GM23338 (cell line): ENCODE data around the gene VAV3. TPM values are rescaled to one million over a fixed set of nuclear protein-coding genes. Genes with fewer than 3 reads are reported as not detected.

Experiments used
- CTCF ChIP-seq, 2 experiments: fragments of 200-600 bp in 1 of 2; sonication (generic) in 1 of 2; conservative IDR thresholded peaks; 2 replicates each; pipeline versions ENCODE4 v1.5.1 to v1.6.1; 2016 to 2017; ENCODE audit warnings: antibody characterized with exemption in 2 of 2, low read depth in 2 of 2, mild to moderate bottlenecking in 2 of 2, moderate library complexity in 1 of 2
- ETS1 ChIP-seq: IDR thresholded peaks from 2 replicates; pipeline ENCODE4 v1.6.1; 2016; ENCODE audit warnings: antibody characterized with exemption
- EZH2 ChIP-seq: fragments of 200-600 bp; sonication (generic); IDR thresholded peaks from one replicate; pipeline ENCODE4 v1.8.0; 2017; ENCODE audit warnings: antibody characterized with exemption, mild to moderate bottlenecking, low read depth; ENCODE audit not compliant: unreplicated experiment
- EZH2phosphoT487 ChIP-seq: fragments of 200-600 bp; sonication (generic); IDR thresholded peaks from one replicate; pipeline ENCODE4 v1.8.1; 2018; ENCODE audit warnings: antibody characterized with exemption; ENCODE audit not compliant: unreplicated experiment
- POLR2AphosphoS5 ChIP-seq: IDR thresholded peaks from 2 replicates; pipeline ENCODE4 v1.6.1; 2016; ENCODE audit warnings: antibody characterized with exemption, low read depth
- REST ChIP-seq: IDR thresholded peaks from one replicate; pipeline ENCODE4 v1.6.1; 2018; ENCODE audit warnings: antibody characterized with exemption; ENCODE audit not compliant: unreplicated experiment
- STAT1 ChIP-seq: IDR thresholded peaks from one replicate; pipeline ENCODE4 v1.6.1; 2016; ENCODE audit warnings: antibody characterized with exemption; ENCODE audit not compliant: unreplicated experiment
- ZNF462 ChIP-seq: fragments of 250-450 bp; sonication (Bioruptor Pico); IDR thresholded peaks from 2 replicates; pipeline ENCODE4 v1.5.0; 2020; ENCODE audit warnings: mild to moderate bottlenecking, moderate library complexity
- polyA plus RNA-seq: library from polyadenylated mRNA; unstranded; fragments of >200 nt; fragmentation: Nextera tagmentation; extraction: Ambion mirVana; gene quantifications from 2 replicates; pipeline ENCODE4 v1.2.1, GENCODE V29; 2016
- total RNA-seq: library from RNA; depleted of rRNA; stranded (reverse); fragments of >200 nt; shearing (Covaris generic); gene quantifications from 2 replicates; pipeline ENCODE4 v1.2.3, GENCODE V29; 2014

VAV3 gene
- total and polyA plus RNA-seq, 2 experiments from 2014 or later, result 3.0 to 11.3 TPM

- no peak for TF ChIP-seq ZNF462 (CRISPR knock-in tag)
- TF ChIP-seq STAT1, result no peak
- no peak for TF ChIP-seq CTCF (conservative IDR thresholded peaks at IDR 0.05; ENCODE audit: low read depth in 2 of 2)
- TF ChIP-seq REST, result no peak
- TF ChIP-seq POLR2AphosphoS5, result no peak
- no peak for TF ChIP-seq ETS1
- TF ChIP-seq EZH2, result no peak
- no peak for TF ChIP-seq EZH2phosphoT487
These were observed 360.2 kb downstream of the VAV3 start (continued) for GRCh38 chr1:107604825-107605224.
